ENCODE measurements around the gene HEY2. TPM values are rescaled to one million over a fixed set of nuclear protein-coding genes. Genes with fewer than 3 reads are reported as not detected.

Gene HEY2
- total and polyA plus RNA-seq, 2 of the 8 experiments (the other 6 are each of a cell fraction or from before 2014, with no cell fraction given), result 9.1 to 16.2 TPM

DNA sequence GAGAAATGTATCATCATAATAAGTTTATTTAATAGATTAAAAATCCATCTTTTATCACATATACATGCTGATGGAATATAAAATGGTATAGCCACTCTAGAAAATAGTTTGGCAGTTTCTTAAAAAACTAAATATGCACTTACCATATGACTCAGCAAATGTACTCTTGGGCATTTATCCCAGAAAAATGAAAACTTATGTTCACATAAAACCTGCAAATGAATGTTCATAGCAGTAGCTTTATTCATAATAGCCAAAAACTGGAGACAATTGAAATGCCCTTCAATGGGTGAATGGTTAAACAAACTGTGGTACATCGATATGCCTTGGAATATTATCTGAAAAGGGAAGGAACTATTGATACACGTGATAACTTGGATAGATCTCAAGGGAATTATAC is 34.9 kb downstream of the HEY2 start:
- H2BK120ac ChIP-seq (replicated peaks; ENCODE audit: low read depth, low read length), result no peak overlapping the region
- DNase-seq (ENCODE audit: low read depth in 1 of 2, low spot score in 2 of 2) (no peak), FAIRE-seq (no peak)
- POLR2A ChIA-PET (ENCODE audit: partially characterized antibody), result interaction anchor here (0.6 kb wide), 1 partner anchor 304 kb away, joined by 3 read pairs; no protein-coding TSS in a partner anchor
- no peak overlapping the region for H2AK5ac ChIP-seq (ENCODE audit: low read depth, low read length)
- H3K23ac ChIP-seq (ENCODE audit: insufficient read length), result no peak overlapping the region
- peaks cover 0 to 3% (median 2%) of the 10 kb centered on the region in 4 experiments; a peak in 3 of 7 replicates for H3K4me1 ChIP-seq (replicated peaks in 1 of 4; ENCODE audit: control insufficient read depth in 3 of 4, insufficient read depth in 4 of 4, low read length in 3 of 4)
- no peak overlapping the region for H3K4me2 ChIP-seq (ENCODE audit: insufficient read depth in 1 of 2, low read depth in 2 of 2, low read length in 2 of 2)
- H3K18ac ChIP-seq (ENCODE audit: extremely low read depth, low read length), result no peak overlapping the region
- no peaks in the 10 kb centered on the region for H3K79me2 ChIP-seq (ENCODE audit: control insufficient read depth in 1 of 2, insufficient read depth in 2 of 2, low read length in 2 of 2)
- H4K5ac ChIP-seq (ENCODE audit: insufficient read length, low read depth, low read length), result no peak overlapping the region
- no peaks in the 10 kb centered on the region for H3K36me3 ChIP-seq (ENCODE audit: control insufficient read depth in 2 of 4, insufficient read depth in 4 of 4, low read length in 3 of 4)
- no peak overlapping the region for H3K9ac ChIP-seq (replicated peaks in 1 of 4; ENCODE audit: extremely low read depth in 1 of 4, low read depth in 3 of 4, low read length in 3 of 4)
- H4K8ac ChIP-seq (ENCODE audit: extremely low read depth, insufficient read depth, low read length), result no peak overlapping the region
- TF ChIP-seq RAD21 (IDR thresholded peaks at IDR 0.05 in 1 of 2, conservative IDR thresholded peaks at IDR 0.05 in 1 of 2; ENCODE audit: low read depth in 2 of 2, low read length in 2 of 2) (no peak), TAF7 (optimal IDR thresholded peaks at IDR 0.05; ENCODE audit: borderline replicate concordance, low read depth, low read length) (no peak), NRF1 (IDR thresholded peaks at IDR 0.05; ENCODE audit: low read depth, low read length) (no peak), CTBP2 (IDR thresholded peaks at IDR 0.05; ENCODE audit: borderline replicate concordance, insufficient read depth, insufficient read length, low read length) (no peak)
- no peak overlapping the region for H3K56ac ChIP-seq (replicated peaks; ENCODE audit: insufficient read length, low read depth, low read length)
- H3K9me3 ChIP-seq (ENCODE audit: insufficient read depth in 2 of 2, low read depth in 1 of 2, low read length in 1 of 2), result 0 out of 4 replicates have a peak, but pooled peaks cover 0 to 2% of the 10 kb centered on the region in 2 experiments
- H2BK5ac ChIP-seq (ENCODE audit: low read depth, low read length), result no peak overlapping the region
- H2AFZ ChIP-seq (ENCODE audit: low read length), result no peak overlapping the region
- peaks cover 7% of the 10 kb centered on the region for H3K23me2 ChIP-seq (ENCODE audit: low read depth, low read length)
- 91% methylated on average over 2 of the region's 2 CpGs; no CpG with 5 or more reads in 1 of the 2 experiments for WGBS, 2 experiments (ENCODE audit: extremely low coverage in 1 of 2, insufficient coverage in 1 of 2, insufficient read length in 1 of 2, insufficient replicate concordance in 2 of 2, low coverage in 1 of 2, low lambda C conversion rate in 2 of 2, missing lambda C conversion rate in 1 of 2)
- H2BK15ac ChIP-seq (ENCODE audit: low read length), result no peak overlapping the region
- H3K4me3 ChIP-seq (ENCODE audit: extremely low read depth in 1 of 4, insufficient read depth in 2 of 4, low read depth in 3 of 4, low read length in 4 of 4), result no peak overlapping the region
- no peak overlapping the region for H3K4ac ChIP-seq (replicated peaks; ENCODE audit: insufficient read length, low read depth, low read length)
- no peaks in the 10 kb centered on the region for H3K27me3 ChIP-seq (replicated peaks in 1 of 4; ENCODE audit: control insufficient read depth in 3 of 4, extremely low read depth in 1 of 4, insufficient read depth in 3 of 4, low read length in 3 of 4)
- no peaks in the 10 kb centered on the region for H3K79me1 ChIP-seq (ENCODE audit: low read depth, low read length)
- no peak overlapping the region for H3K14ac ChIP-seq (ENCODE audit: insufficient read length)
- no peak overlapping the region for H3K27ac ChIP-seq (ENCODE audit: low read depth, low read length)
- no peak overlapping the region for H4K91ac ChIP-seq (replicated peaks; ENCODE audit: insufficient read length, low read length)
- CTCF ChIA-PET (ENCODE audit: partially characterized antibody), result interaction anchor here (1.6 to 2.4 kb wide), 2 partner anchors 190 to 471 kb away, joined by 6 to 8 read pairs; no protein-coding TSS in a partner anchor
- no peaks in the 10 kb centered on the region for H4K20me1 ChIP-seq (replicated peaks in 1 of 2; ENCODE audit: control insufficient read depth in 1 of 2, insufficient read depth in 2 of 2, low read length in 2 of 2)
- no peak overlapping the region for H2BK12ac ChIP-seq (ENCODE audit: low read depth, low read length)
- no peak overlapping the region for H2BK20ac ChIP-seq (ENCODE audit: low read length)

Data from H1 (cell line).